ENCODE results near the gene UBE2E2.

GRCh38 chr3:23359116-23359515 is 156.0 kb downstream of the UBE2E2 start:
- TF ChIP-seq YY1 (IDR thresholded peaks at IDR 0.05; ENCODE audit: insufficient read depth, insufficient read length): no peak
- no peak for TF ChIP-seq ZNF274 (IDR thresholded peaks at IDR 0.05; ENCODE audit: low read depth, low read length)

All from NT2/D1 (cell line).